ENCODE results near the gene MYO3B.

The MYO3B gene

GRCh38 chr2:170512266-170512665 is 334.3 kb downstream of the MYO3B start:
- Histone ChIP-seq H3K4me3 (ENCODE audit: low read length) (no peak overlapping the region), H3K36me3 (ENCODE audit: control insufficient read depth, insufficient read depth, low read length, severe bottlenecking) (no peaks in the 10 kb centered on the region), H3K4me1 (ENCODE audit: control insufficient read depth, insufficient read depth, low read length) (peaks cover 5% of the 10 kb centered on the region), H3K27me3 (replicated peaks; ENCODE audit: control insufficient read depth, insufficient read depth, low read length) (no peaks in the 10 kb centered on the region), H3K9ac (ENCODE audit: low read length) (no peak overlapping the region), H3K9me3 (ENCODE audit: control insufficient read depth, low read length) (no peaks in the 10 kb centered on the region)
- no peak for DNase-seq (ENCODE audit: low read depth)

- Histone ChIP-seq H3K27me3 (replicated peaks; ENCODE audit: control insufficient read depth, insufficient read depth, low read length) (no peaks in the 10 kb centered on the region), H3K9me3 (ENCODE audit: control insufficient read depth, low read length) (no peaks in the 10 kb centered on the region), H3K9ac (ENCODE audit: low read length) (no peak overlapping the region), H3K36me3 (ENCODE audit: control insufficient read depth, insufficient read depth, low read length, severe bottlenecking) (no peaks in the 10 kb centered on the region), H3K4me1 (ENCODE audit: control insufficient read depth, insufficient read depth, low read length) (no peaks in the 10 kb centered on the region), H3K4me3 (ENCODE audit: low read length) (no peak overlapping the region)
- DNase-seq (ENCODE audit: low read depth), result no peak
Observed at GRCh38 chr2:170514140-170514539, 336.2 kb downstream of the MYO3B start.

GRCh38 chr2:170517538-170517937 is 339.6 kb downstream of the MYO3B start:
- Histone ChIP-seq H3K9ac (ENCODE audit: low read length) (no peak overlapping the region), H3K27me3 (replicated peaks; ENCODE audit: control insufficient read depth, insufficient read depth, low read length) (no peaks in the 10 kb centered on the region), H3K4me3 (ENCODE audit: low read length) (no peak overlapping the region), H3K4me1 (ENCODE audit: control insufficient read depth, insufficient read depth, low read length) (no peaks in the 10 kb centered on the region), H3K36me3 (ENCODE audit: control insufficient read depth, insufficient read depth, low read length, severe bottlenecking) (no peaks in the 10 kb centered on the region), H3K9me3 (ENCODE audit: control insufficient read depth, low read length) (no peaks in the 10 kb centered on the region)
- no peak for DNase-seq (ENCODE audit: low read depth)

GRCh38 chr2:170518911-170519310 is 341.0 kb downstream of the MYO3B start:
- no peaks in the 10 kb centered on the region for H3K4me1 ChIP-seq (ENCODE audit: control insufficient read depth, insufficient read depth, low read length)
- no peak overlapping the region for H3K4me3 ChIP-seq (ENCODE audit: low read length)
- no peaks in the 10 kb centered on the region for H3K36me3 ChIP-seq (ENCODE audit: control insufficient read depth, insufficient read depth, low read length, severe bottlenecking)
- H3K27me3 ChIP-seq (replicated peaks; ENCODE audit: control insufficient read depth, insufficient read depth, low read length), result no peaks in the 10 kb centered on the region
- DNase-seq (ENCODE audit: low read depth), result no peak
- H3K9ac ChIP-seq (ENCODE audit: low read length), result no peak overlapping the region
- H3K9me3 ChIP-seq (ENCODE audit: control insufficient read depth, low read length), result no peaks in the 10 kb centered on the region

- no peaks in the 10 kb centered on the region for H3K27me3 ChIP-seq (replicated peaks; ENCODE audit: control insufficient read depth, insufficient read depth, low read length)
- no peak overlapping the region for H3K4me3 ChIP-seq (ENCODE audit: low read length)
- no peak overlapping the region for H3K9ac ChIP-seq (ENCODE audit: low read length)
- no peaks in the 10 kb centered on the region for H3K36me3 ChIP-seq (ENCODE audit: control insufficient read depth, insufficient read depth, low read length, severe bottlenecking)
- no peaks in the 10 kb centered on the region for H3K9me3 ChIP-seq (ENCODE audit: control insufficient read depth, low read length)
- H3K4me1 ChIP-seq (ENCODE audit: control insufficient read depth, insufficient read depth, low read length), result peaks cover 15% of the 10 kb centered on the region
- DNase-seq (ENCODE audit: low read depth), result no peak
Observed at GRCh38 chr2:170521299-170521698, 343.4 kb downstream of the MYO3B start.

GRCh38 chr2:170523506-170523905 is 345.6 kb downstream of the MYO3B start:
- H3K27me3 ChIP-seq (replicated peaks; ENCODE audit: control insufficient read depth, insufficient read depth, low read length), result no peaks in the 10 kb centered on the region
- peaks cover 19% of the 10 kb centered on the region for H3K4me1 ChIP-seq (ENCODE audit: control insufficient read depth, insufficient read depth, low read length)
- no peak overlapping the region for H3K4me3 ChIP-seq (ENCODE audit: low read length)
- DNase-seq (ENCODE audit: low read depth), result no peak
- H3K36me3 ChIP-seq (ENCODE audit: control insufficient read depth, insufficient read depth, low read length, severe bottlenecking), result no peaks in the 10 kb centered on the region
- H3K9ac ChIP-seq (ENCODE audit: low read length), result no peak overlapping the region
- no peaks in the 10 kb centered on the region for H3K9me3 ChIP-seq (ENCODE audit: control insufficient read depth, low read length)

GRCh38 chr2:170524828-170525565 is 347.1 kb downstream of the MYO3B start:
- Histone ChIP-seq H3K4me1 (ENCODE audit: control insufficient read depth, insufficient read depth, low read length) (peaks cover 26% of the 10 kb centered on the region), H3K36me3 (ENCODE audit: control insufficient read depth, insufficient read depth, low read length, severe bottlenecking) (no peaks in the 10 kb centered on the region), H3K9ac (ENCODE audit: low read length) (peak overlapping the region; percentile 25), H3K27me3 (replicated peaks; ENCODE audit: control insufficient read depth, insufficient read depth, low read length) (no peaks in the 10 kb centered on the region), H3K4me3 (ENCODE audit: low read length) (peak overlapping the region; percentile 28), H3K9me3 (ENCODE audit: control insufficient read depth, low read length) (no peaks in the 10 kb centered on the region)
- DNase-seq (ENCODE audit: low read depth), result peak; percentile 3

- H3K9me3 ChIP-seq (ENCODE audit: control insufficient read depth, low read length), result no peaks in the 10 kb centered on the region
- H3K4me3 ChIP-seq (ENCODE audit: low read length), result peak overlapping the region; percentile 26
- peak overlapping the region; percentile 49 for H3K9ac ChIP-seq (ENCODE audit: low read length)
- no peaks in the 10 kb centered on the region for H3K27me3 ChIP-seq (replicated peaks; ENCODE audit: control insufficient read depth, insufficient read depth, low read length)
- peak; percentile 89 for DNase-seq (ENCODE audit: low read depth)
- H3K4me1 ChIP-seq (ENCODE audit: control insufficient read depth, insufficient read depth, low read length), result peaks cover 31% of the 10 kb centered on the region
- no peaks in the 10 kb centered on the region for H3K36me3 ChIP-seq (ENCODE audit: control insufficient read depth, insufficient read depth, low read length, severe bottlenecking)
Observed at GRCh38 chr2:170525566-170525900, 347.6 kb downstream of the MYO3B start.

GRCh38 chr2:170530284-170530745 is 352.4 kb downstream of the MYO3B start:
- H3K36me3 ChIP-seq (ENCODE audit: control insufficient read depth, insufficient read depth, low read length, severe bottlenecking), result no peaks in the 10 kb centered on the region
- peaks cover 33% of the 10 kb centered on the region for H3K4me1 ChIP-seq (ENCODE audit: control insufficient read depth, insufficient read depth, low read length)
- H3K9me3 ChIP-seq (ENCODE audit: control insufficient read depth, low read length), result no peaks in the 10 kb centered on the region
- H3K4me3 ChIP-seq (ENCODE audit: low read length), result peak overlapping the region; percentile 59
- H3K9ac ChIP-seq (ENCODE audit: low read length), result no peak overlapping the region
- H3K27me3 ChIP-seq (replicated peaks; ENCODE audit: control insufficient read depth, insufficient read depth, low read length), result no peaks in the 10 kb centered on the region
- peak; percentile 48 for DNase-seq (ENCODE audit: low read depth)

- Histone ChIP-seq H3K4me3 (ENCODE audit: low read length) (no peak overlapping the region), H3K4me1 (ENCODE audit: control insufficient read depth, insufficient read depth, low read length) (peaks cover 28% of the 10 kb centered on the region), H3K36me3 (ENCODE audit: control insufficient read depth, insufficient read depth, low read length, severe bottlenecking) (no peaks in the 10 kb centered on the region), H3K9ac (ENCODE audit: low read length) (no peak overlapping the region), H3K27me3 (replicated peaks; ENCODE audit: control insufficient read depth, insufficient read depth, low read length) (no peaks in the 10 kb centered on the region), H3K9me3 (ENCODE audit: control insufficient read depth, low read length) (no peaks in the 10 kb centered on the region)
- no peak for DNase-seq (ENCODE audit: low read depth)
Observed at GRCh38 chr2:170530803-170531564, 353.0 kb downstream of the MYO3B start.

- Histone ChIP-seq H3K27me3 (replicated peaks; ENCODE audit: control insufficient read depth, insufficient read depth, low read length) (no peaks in the 10 kb centered on the region), H3K9ac (ENCODE audit: low read length) (no peak overlapping the region), H3K36me3 (ENCODE audit: control insufficient read depth, insufficient read depth, low read length, severe bottlenecking) (no peaks in the 10 kb centered on the region), H3K9me3 (ENCODE audit: control insufficient read depth, low read length) (no peaks in the 10 kb centered on the region), H3K4me3 (ENCODE audit: low read length) (no peak overlapping the region), H3K4me1 (ENCODE audit: control insufficient read depth, insufficient read depth, low read length) (peaks cover 21% of the 10 kb centered on the region)
- no peak for DNase-seq (ENCODE audit: low read depth)
Observed at GRCh38 chr2:170531876-170532275, 353.9 kb downstream of the MYO3B start.

Measured in adipocyte (in vitro differentiated cells).